K562 (cell line): ENCODE results near the gene ABHD5. TPM values are rescaled to one million over a fixed set of nuclear protein-coding genes. Genes with fewer than 3 reads are reported as not detected.

ENCODE experiments used
- CBFB ChIP-seq: sonication (generic); formaldehyde crosslinking; IDR thresholded peaks from 2 replicates; pipeline ENCODE4 v1.4.0; 2020; ENCODE audit warnings: mild to moderate bottlenecking, missing genetic modification reagents
- CEBPB ChIP-seq: fragments of 450-650 bp; IDR thresholded peaks from 2 replicates; pipeline ENCODE4 v1.6.1; 2016; ENCODE audit warnings: missing genetic modification characterization, missing compliant biosample characterization
- CREB5 ChIP-seq: fragments of 250-450 bp; sonication (Bioruptor Pico); IDR thresholded peaks from 2 replicates; pipeline ENCODE4 v1.5.0; 2020; ENCODE audit warnings: mild to moderate bottlenecking
- ETV5 ChIP-seq: sonication (generic); formaldehyde crosslinking; IDR thresholded peaks from 2 replicates; pipeline ENCODE4 v1.4.0; 2020; ENCODE audit warnings: low read depth, mild to moderate bottlenecking, missing genetic modification reagents
- FOXO4 ChIP-seq: fragments of 450-650 bp; formaldehyde crosslinking; IDR thresholded peaks from 2 replicates; pipeline ENCODE4 v1.4.0; 2020; ENCODE audit warnings: mild to moderate bottlenecking, moderate library complexity
- HDAC1 ChIP-seq, 2 experiments: fragments of 450-650 bp; IDR thresholded peaks; 2 replicates each; pipeline ENCODE4 v1.6.1; 2016 to 2017; ENCODE audit warnings: inconsistent platforms in 1 of 2, mild to moderate bottlenecking in 1 of 2, moderate library complexity in 1 of 2
- HDAC2 ChIP-seq: fragments of 450-650 bp; IDR thresholded peaks from 2 replicates; pipeline ENCODE4 v1.6.1; 2016; ENCODE audit warnings: mild to moderate bottlenecking
- HDAC3 ChIP-seq: fragments of 450-650 bp; IDR thresholded peaks from 2 replicates; pipeline ENCODE4 v1.6.1; 2018; ENCODE audit warnings: borderline replicate concordance, mild to moderate bottlenecking, moderate library complexity; ENCODE audit not compliant: partially characterized antibody
- ID3 ChIP-seq, 2 experiments: fragments of 250-450 bp in 1 of 2; fragments of 450-650 bp in 1 of 2; sonication (Bioruptor Pico) in 1 of 2; IDR thresholded peaks; 2 replicates each; pipeline versions ENCODE4 v1.6.1 to v1.8.0; 2016 to 2021; ENCODE audit warnings: mild to moderate bottlenecking in 2 of 2, moderate library complexity in 2 of 2, missing compliant biosample characterization in 1 of 2, missing genetic modification characterization in 1 of 2
- IFI16 ChIP-seq: fragments of 250-450 bp; sonication (Bioruptor Pico); IDR thresholded peaks from 2 replicates; pipeline ENCODE4 v2.1.2; 2022; ENCODE audit warnings: mild to moderate bottlenecking, inconsistent platforms
- MTA3 ChIP-seq: fragments of 450-650 bp; formaldehyde crosslinking; IDR thresholded peaks from 2 replicates; pipeline ENCODE4 v1.6.1; 2017; ENCODE audit warnings: mild to moderate bottlenecking, borderline replicate concordance
- NBN ChIP-seq: fragments of 450-650 bp; IDR thresholded peaks from 2 replicates; pipeline ENCODE4 v1.6.1; 2016; ENCODE audit warnings: low read depth, mild to moderate bottlenecking
- POLR2A ChIP-seq: fragments of 450-650 bp; conservative IDR thresholded peaks from 2 replicates; pipeline ENCODE4 v1.6.1; 2016
- POU5F1 ChIP-seq: fragments of 150-350 bp; IDR thresholded peaks from 2 replicates; pipeline ENCODE4 v1.6.1; 2014; ENCODE audit warnings: borderline replicate concordance, low read length, low read depth, mild to moderate bottlenecking; ENCODE audit not compliant: partially characterized antibody
- RBFOX2 ChIP-seq: fragments of 200-400 bp; formaldehyde crosslinking; IDR thresholded peaks from 2 replicates; pipeline ENCODE4 v1.6.1; 2017; ENCODE audit warnings: low read depth, mild to moderate bottlenecking, low read length, moderate library complexity
- SMAD2 ChIP-seq: fragments of 150-350 bp; IDR thresholded peaks from 2 replicates; pipeline ENCODE4 v1.6.1; 2014; ENCODE audit warnings: low read depth, mild to moderate bottlenecking, low read length
- SRSF7 ChIP-seq: fragments of 200-400 bp; formaldehyde crosslinking; optimal IDR thresholded peaks from 2 replicates; pipeline ENCODE3; 2017; ENCODE audit warnings: mild to moderate bottlenecking, low read depth, low read length
- TEAD4 ChIP-seq, 2 experiments: sonication (generic) in 1 of 2; formaldehyde crosslinking in 1 of 2; IDR thresholded peaks; 2 replicates each; pipeline versions ENCODE4 v1.6.1 to v1.8.0; 2012 to 2022; ENCODE audit warnings: borderline replicate concordance in 1 of 2, inconsistent platforms in 1 of 2, low read length in 1 of 2, mild to moderate bottlenecking in 1 of 2, missing genetic modification reagents in 1 of 2
- ZFX ChIP-seq: sonication (generic); formaldehyde crosslinking; IDR thresholded peaks from 2 replicates; pipeline ENCODE4 v1.8.0; 2022; ENCODE audit warnings: mild to moderate bottlenecking, missing genetic modification reagents, moderate library complexity
- ZKSCAN8 ChIP-seq: fragments of 200-800 bp; sonication (Bioruptor generic); IDR thresholded peaks from 2 replicates; pipeline ENCODE4 v1.6.1; 2016; ENCODE audit warnings: missing genetic modification characterization, missing compliant biosample characterization
- ZNF668 ChIP-seq: fragments of 250-450 bp; sonication (Bioruptor Pico); IDR thresholded peaks from 2 replicates; pipeline ENCODE4 v1.8.0; 2022; ENCODE audit warnings: mild to moderate bottlenecking, inconsistent platforms
- ZZZ3 ChIP-seq: fragments of 450-650 bp; IDR thresholded peaks from 2 replicates; pipeline ENCODE4 v1.6.1; 2016; ENCODE audit warnings: antibody characterized with exemption, mild to moderate bottlenecking, moderate library complexity
- polyA plus RNA-seq, 8 experiments: library from polyadenylated mRNA; depleted of rRNA in 4 of 8; stranded (reverse) in 5 of 8; unstranded in 3 of 8; fragments of >200 nt; fragmentation: Nextera tagmentation in 2 of 8; fragmentation: Illumina TruSeq in 1 of 8; extraction: Ambion mirVana in 2 of 8; extraction: Trizol in 1 of 8; gene quantifications; 2 replicates each; pipeline versions ENCODE4 v1.2.1 to v1.2.3, GENCODE V29; 2011 to 2014; ENCODE audit warnings: inconsistent platforms in 1 of 8, missing spikeins in 1 of 8
- total RNA-seq, 7 experiments: library from RNA; depleted of rRNA in 6 of 7; stranded (reverse); fragments of >200 nt in 6 of 7; fragmentation: Illumina TruSeq in 2 of 7; extraction: Trizol in 2 of 7; gene quantifications; 2 replicates each; pipeline versions ENCODE4 v1.2.1 to v1.2.3, GENCODE V29; 2011 to 2021; ENCODE audit warnings: low replicate concordance in 1 of 7
- TF ChIP-seq, protein P1 (sequence below), 2 experiments: fragments of 200-800 bp in 1 of 2; sonication (Bioruptor generic) in 1 of 2; sonication (generic) in 1 of 2; formaldehyde crosslinking in 1 of 2; IDR thresholded peaks in 1 of 2; conservative IDR thresholded peaks in 1 of 2; 2 replicates each; pipeline versions ENCODE4 v1.5.0 to v1.6.1; 2016 to 2020; ENCODE audit warnings: missing compliant biosample characterization in 1 of 2, missing genetic modification characterization in 1 of 2, missing genetic modification reagents in 1 of 2

The ABHD5 gene
- total and polyA plus RNA-seq, 9 of the 15 experiments (the other 6 are each of a cell fraction or from before 2014, with no cell fraction given) = 27.8 to 61.7 (median 39.9) TPM

DNA sequence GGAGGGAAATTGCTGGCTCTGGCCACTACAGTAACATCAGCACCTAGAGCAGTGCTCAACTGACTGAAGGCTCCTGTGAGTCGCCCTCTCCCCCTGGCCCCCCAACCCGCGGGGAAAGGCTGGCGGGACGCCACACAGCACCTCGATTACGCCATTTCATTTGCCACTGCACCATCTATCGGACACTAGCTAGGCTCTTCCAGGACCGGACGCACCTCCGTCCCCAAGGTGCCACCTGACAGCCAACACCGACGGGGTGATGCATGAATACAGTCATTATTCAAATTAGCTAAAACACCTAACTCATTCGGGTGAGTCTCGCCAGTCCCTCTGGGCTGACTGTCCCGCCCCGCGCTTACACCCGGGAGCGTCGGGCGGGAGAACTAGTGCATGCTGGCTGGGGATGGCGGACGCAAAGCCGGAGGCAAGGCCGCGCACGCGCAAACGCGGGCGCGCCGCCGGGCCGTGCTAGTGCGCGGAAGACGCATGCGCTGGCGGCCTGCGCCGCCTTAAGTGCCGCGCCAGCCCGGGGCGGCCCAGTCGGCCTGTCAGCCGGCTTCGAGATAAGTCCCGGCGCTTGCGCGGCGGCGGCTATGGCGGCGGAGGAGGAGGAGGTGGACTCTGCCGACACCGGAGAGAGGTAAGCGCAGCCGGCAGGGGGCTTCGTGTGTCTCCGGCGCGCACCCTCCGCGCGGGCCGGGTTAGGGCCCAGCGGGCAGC, at the start of gene ABHD5 (continued):
- TF ChIP-seq ZKSCAN8 (CRISPR knock-in tag) (no peak), NBN (peak; percentile 81), SMAD2 (no peak), ID3 (CRISPR knock-in tag; IDR thresholded peaks at IDR 0.05) (no peak), ID3 (tag; IDR thresholded peaks at IDR 0.05) (no peak; the same call in 1 of the 2 replicates), ZZZ3 (no peak), ZNF668 (CRISPR knock-in tag) (no peak), POLR2A (peak; percentile 98), IFI16 (CRISPR knock-in tag) (peak; percentile 33; the same call in 1 of the 2 replicates), ETV5 (0 out of 2 replicates have a peak, but pooled peaks have one; percentile 35), CREB5 (CRISPR knock-in tag) (peak; percentile 73; the same call in 1 of the 2 replicates), SRSF7 (no peak), ZFX (peak; percentile 99), CEBPB (tag) (peak; percentile 94), HDAC3 (no peak), POU5F1 (peak; percentile 60), MTA3 (peak; percentile 65), FOXO4 (CRISPR knock-in tag) (no peak), HDAC1 (IDR thresholded peaks at IDR 0.05) (peak in 1 of 2 experiments; percentile 66; a peak in 2 of 4 replicates), HDAC2 (peak; percentile 80), TEAD4 (IDR thresholded peaks at IDR 0.05; ENCODE audit: low read length) (no peak), TEAD4 (CRISPR knock-in tag; IDR thresholded peaks at IDR 0.05; ENCODE audit: borderline replicate concordance) (no peak), CBFB (CRISPR knock-in tag) (0 out of 2 replicates have a peak, but pooled peaks have one; percentile 29), RBFOX2 (peak; percentile 99)
- TF ChIP-seq, protein P1, sequence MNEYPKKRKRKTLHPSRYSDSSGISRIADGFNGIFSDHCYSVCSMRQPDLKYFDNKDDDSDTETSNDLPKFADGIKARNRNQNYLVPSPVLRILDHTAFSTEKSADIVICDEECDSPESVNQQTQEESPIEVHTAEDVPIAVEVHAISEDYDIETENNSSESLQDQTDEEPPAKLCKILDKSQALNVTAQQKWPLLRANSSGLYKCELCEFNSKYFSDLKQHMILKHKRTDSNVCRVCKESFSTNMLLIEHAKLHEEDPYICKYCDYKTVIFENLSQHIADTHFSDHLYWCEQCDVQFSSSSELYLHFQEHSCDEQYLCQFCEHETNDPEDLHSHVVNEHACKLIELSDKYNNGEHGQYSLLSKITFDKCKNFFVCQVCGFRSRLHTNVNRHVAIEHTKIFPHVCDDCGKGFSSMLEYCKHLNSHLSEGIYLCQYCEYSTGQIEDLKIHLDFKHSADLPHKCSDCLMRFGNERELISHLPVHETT (CRISPR knock-in tag; conservative IDR thresholded peaks at IDR 0.05 in 1 of 2, IDR thresholded peaks at IDR 0.05 in 1 of 2) = peak in 1 of 2 experiments; percentile 93; a peak in 1 of 4 replicates
